OCI-LY1 (cell line): ENCODE measurements around the gene ARFGAP1.

Source experiments
- EZH2 ChIP-seq: fragments of 200-600 bp; sonication (generic), shearing (Covaris generic); IDR thresholded peaks from 2 replicates; pipeline ENCODE4 v1.8.0; 2017; ENCODE audit warnings: borderline replicate concordance, mixed run types, mild to moderate bottlenecking, antibody characterized with exemption, low read length, moderate library complexity, mixed read lengths
- TF ChIP-seq, protein P1 (sequence below): fragments of 200-600 bp; sonication (generic), shearing (Covaris generic); IDR thresholded peaks from 2 replicates; pipeline ENCODE4 v1.5.1; 2017; ENCODE audit warnings: mild to moderate bottlenecking, antibody characterized with exemption, low read length, moderate library complexity, mixed read lengths

GRCh38 chr20:63240004-63240403 is 32.6 kb upstream of the ARFGAP1 start:
- TF ChIP-seq, protein P1, sequence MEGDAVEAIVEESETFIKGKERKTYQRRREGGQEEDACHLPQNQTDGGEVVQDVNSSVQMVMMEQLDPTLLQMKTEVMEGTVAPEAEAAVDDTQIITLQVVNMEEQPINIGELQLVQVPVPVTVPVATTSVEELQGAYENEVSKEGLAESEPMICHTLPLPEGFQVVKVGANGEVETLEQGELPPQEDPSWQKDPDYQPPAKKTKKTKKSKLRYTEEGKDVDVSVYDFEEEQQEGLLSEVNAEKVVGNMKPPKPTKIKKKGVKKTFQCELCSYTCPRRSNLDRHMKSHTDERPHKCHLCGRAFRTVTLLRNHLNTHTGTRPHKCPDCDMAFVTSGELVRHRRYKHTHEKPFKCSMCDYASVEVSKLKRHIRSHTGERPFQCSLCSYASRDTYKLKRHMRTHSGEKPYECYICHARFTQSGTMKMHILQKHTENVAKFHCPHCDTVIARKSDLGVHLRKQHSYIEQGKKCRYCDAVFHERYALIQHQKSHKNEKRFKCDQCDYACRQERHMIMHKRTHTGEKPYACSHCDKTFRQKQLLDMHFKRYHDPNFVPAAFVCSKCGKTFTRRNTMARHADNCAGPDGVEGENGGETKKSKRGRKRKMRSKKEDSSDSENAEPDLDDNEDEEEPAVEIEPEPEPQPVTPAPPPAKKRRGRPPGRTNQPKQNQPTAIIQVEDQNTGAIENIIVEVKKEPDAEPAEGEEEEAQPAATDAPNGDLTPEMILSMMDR = no peak
- no peak for TF ChIP-seq EZH2
